Stimulated activated CD4-positive, alpha-beta T cell treated with anti-CD3 and anti-CD28 coated beads, Interleukin-2, amount 100 ng/mL, for 48 hours (primary cell): ENCODE results near the gene ITGA4.

Source experiments
- DNase-seq, 2 donors: peaks; one replicate each; pipeline ENCODE4 v3.0.0-alpha.2; 2020

Gene ITGA4

DNA sequence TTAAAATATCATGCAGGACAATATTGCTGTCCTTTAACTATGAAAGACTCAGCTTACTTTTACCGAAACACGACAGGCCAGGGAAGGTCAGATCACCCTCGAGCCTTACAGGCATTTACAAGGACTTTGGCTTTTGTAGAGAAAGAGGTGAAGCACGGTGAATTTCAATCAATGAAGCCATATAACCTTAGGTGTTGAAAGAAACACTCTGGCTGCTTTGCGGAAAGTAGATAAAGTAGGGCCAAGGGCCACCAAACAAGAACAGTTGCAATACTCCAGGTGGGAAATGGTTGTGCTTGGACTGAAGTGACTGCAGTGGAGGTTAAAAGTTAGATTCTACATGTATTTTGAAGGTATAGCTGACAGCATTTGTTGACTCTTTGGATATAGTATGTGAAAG is 119.2 kb downstream of the ITGA4 start:
- no peak for DNase-seq

GRCh38 chr2:181578829-181579228 is 121.6 kb downstream of the ITGA4 start:
- no peak for DNase-seq

GRCh38 chr2:181581534-181581933 is 124.3 kb downstream of the ITGA4 start:
- no peak for DNase-seq

DNA sequence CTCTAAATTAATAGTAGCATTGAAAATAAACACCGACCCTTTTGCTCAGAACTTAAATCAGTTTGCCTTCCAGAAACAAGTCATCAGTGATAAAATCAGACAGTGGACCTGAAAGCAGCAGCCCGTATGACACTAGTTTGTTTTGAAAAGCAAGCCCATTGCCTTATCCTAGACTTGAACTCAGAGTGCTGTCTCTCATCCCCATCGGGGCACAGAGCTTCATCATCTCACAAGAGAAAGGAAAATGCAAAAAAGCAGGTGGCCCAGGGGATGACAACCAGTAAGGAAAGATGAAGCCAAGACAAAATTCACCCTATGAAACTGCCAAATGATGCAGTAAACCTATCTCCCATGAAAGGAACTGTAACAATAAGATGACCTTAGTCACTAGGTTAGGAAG is 128.5 kb downstream of the ITGA4 start:
- no peak for DNase-seq
